Measurements from ENCODE around the gene ZBTB45.

DNA sequence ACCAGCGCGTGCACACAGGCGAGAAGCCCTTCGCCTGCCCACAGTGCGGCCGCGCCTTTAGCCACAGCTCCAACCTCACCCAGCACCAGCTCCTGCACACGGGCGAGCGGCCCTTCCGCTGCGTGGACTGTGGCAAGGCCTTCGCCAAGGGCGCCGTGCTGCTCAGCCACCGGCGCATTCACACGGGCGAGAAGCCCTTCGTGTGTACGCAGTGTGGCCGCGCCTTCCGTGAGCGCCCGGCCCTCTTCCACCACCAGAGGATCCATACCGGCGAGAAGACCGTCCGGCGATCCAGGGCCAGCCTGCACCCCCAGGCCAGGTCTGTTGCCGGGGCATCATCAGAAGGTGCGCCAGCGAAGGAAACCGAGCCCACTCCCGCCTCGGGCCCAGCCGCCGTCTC is 47.9 kb downstream of the ZBTB45 start:
- peak in 2 of 3 donors; percentile 14 to 31 for TF ChIP-seq POLR2AphosphoS5 (IDR thresholded peaks at IDR 0.05)
- TF ChIP-seq, protein P1, sequence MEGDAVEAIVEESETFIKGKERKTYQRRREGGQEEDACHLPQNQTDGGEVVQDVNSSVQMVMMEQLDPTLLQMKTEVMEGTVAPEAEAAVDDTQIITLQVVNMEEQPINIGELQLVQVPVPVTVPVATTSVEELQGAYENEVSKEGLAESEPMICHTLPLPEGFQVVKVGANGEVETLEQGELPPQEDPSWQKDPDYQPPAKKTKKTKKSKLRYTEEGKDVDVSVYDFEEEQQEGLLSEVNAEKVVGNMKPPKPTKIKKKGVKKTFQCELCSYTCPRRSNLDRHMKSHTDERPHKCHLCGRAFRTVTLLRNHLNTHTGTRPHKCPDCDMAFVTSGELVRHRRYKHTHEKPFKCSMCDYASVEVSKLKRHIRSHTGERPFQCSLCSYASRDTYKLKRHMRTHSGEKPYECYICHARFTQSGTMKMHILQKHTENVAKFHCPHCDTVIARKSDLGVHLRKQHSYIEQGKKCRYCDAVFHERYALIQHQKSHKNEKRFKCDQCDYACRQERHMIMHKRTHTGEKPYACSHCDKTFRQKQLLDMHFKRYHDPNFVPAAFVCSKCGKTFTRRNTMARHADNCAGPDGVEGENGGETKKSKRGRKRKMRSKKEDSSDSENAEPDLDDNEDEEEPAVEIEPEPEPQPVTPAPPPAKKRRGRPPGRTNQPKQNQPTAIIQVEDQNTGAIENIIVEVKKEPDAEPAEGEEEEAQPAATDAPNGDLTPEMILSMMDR (IDR thresholded peaks at IDR 0.05 in 8 of 11, conservative IDR thresholded peaks at IDR 0.05 in 3 of 11) = no peak
- no peak for TF ChIP-seq POLR2A (IDR thresholded peaks at IDR 0.05)

All from spleen (tissue), 7 donors.